Adrenal gland (tissue), 12 donors: ENCODE data around the gene SBF2. TPM values are rescaled to one million over a fixed set of nuclear protein-coding genes. Genes with fewer than 3 reads are reported as not detected.

ENCODE experiments used
- DNase-seq, 7 donors: peaks; one replicate each; pipeline ENCODE4 v3.0.0-alpha.2; 2019 to 2020
- H3K27ac ChIP-seq, 5 donors: fragments of 200-600 bp; sonication (generic) in 4 of 5; 1 replicate in 3 of 5; 2 replicates in 2 of 5; pipeline versions ENCODE4 v1.5.1 to v1.8.0; 2016 to 2020; ENCODE audit warnings: mild to moderate bottlenecking in 1 of 5
- H3K27me3 ChIP-seq: fragments of 200-600 bp; 2 replicates; pipeline ENCODE4 v1.8.0; 2021
- H3K36me3 ChIP-seq, 2 donors: fragments of 200-600 bp; replicated peaks in 1 of 2; 1 replicate in 1 of 2; 2 replicates in 1 of 2; pipeline versions ENCODE4 v1.5.1 to v1.8.0; 2018 to 2022
- H3K4me1 ChIP-seq, 2 donors: fragments of 200-600 bp; replicated peaks in 1 of 2; 1 replicate in 1 of 2; 2 replicates in 1 of 2; pipeline versions ENCODE4 v1.5.1 to v1.8.0; 2018 to 2021
- H3K4me3 ChIP-seq, 4 donors: fragments of 200-600 bp; sonication (generic) in 3 of 4; one replicate each; pipeline ENCODE4 v1.5.1; 2016 to 2018
- H3K9me3 ChIP-seq, 3 donors: fragments of 200-600 bp; sonication (generic) in 1 of 3; replicated peaks in 1 of 3; 1 replicate in 2 of 3; 2 replicates in 1 of 3; pipeline versions ENCODE4 v1.5.1 to v1.8.0; 2016 to 2021
- POLR2A ChIP-seq, 2 donors: fragments of 450-650 bp; IDR thresholded peaks; one replicate each; pipeline ENCODE4 v1.6.1; 2017; ENCODE audit warnings: antibody characterized with exemption in 2 of 2, mild to moderate bottlenecking in 2 of 2, moderate library complexity in 1 of 2
- WGBS, 4 donors: extraction: QIAGEN DNeasy Blood & Tissue Kit in 2 of 4; methylation state at CpG; one replicate each; pipeline versions ENCODE4 v1.1.5 to v1.1.7; 2013 to 2017; 5-methylcytosine and 5-hydroxymethylcytosine counted together
- intact Hi-C, 2 donors: fragments of 100-400 bp; cut with DNase I; formaldehyde crosslinking; loops; one replicate each; pipeline versions ENCODE4 v1.14.1 to v1.15.0; 2022 to 2023
- polyA plus RNA-seq, 3 donors: library from polyadenylated mRNA; stranded (reverse); fragments of 200-250 nt in 2 of 3; fragments of 350-450 nt in 1 of 3; fragmentation: Illumina TruSeq in 1 of 3; extraction: RNeasy Lipid Tissue Mini Kit (QIAGEN cat#74804) in 1 of 3; gene quantifications; one replicate each; pipeline ENCODE4 v1.2.3, GENCODE V29; 2013 to 2014
- total RNA-seq, 9 donors: library from RNA; depleted of rRNA in 4 of 9; stranded (reverse); fragments of >200 nt in 4 of 9; fragments of 120-200 nt in 1 of 9; fragmentation: NEBNext Ultra II Directional in 1 of 9; extraction: Animal tissue kit (Norgen Biotek cat#: 25700) in 1 of 9; gene quantifications; one replicate each; pipeline versions ENCODE4 v1.1.0 to v1.2.4, GENCODE V29; 2013 to 2023
- TF ChIP-seq, protein P1 (sequence below), 6 experiments: fragments of 450-650 bp in 4 of 6; fragments of 200-600 bp in 2 of 6; sonication (generic) in 1 of 6; IDR thresholded peaks; 1 replicate in 5 of 6; 2 replicates in 1 of 6; pipeline versions ENCODE4 v1.5.1 to v1.8.0; 2016 to 2021; ENCODE audit warnings: antibody characterized with exemption in 6 of 6, mild to moderate bottlenecking in 2 of 6, moderate library complexity in 1 of 6
- donor health status: healthy with polysubstance abuse.
- donor health status: Bipolar disorder and iron deficiency.
- donor health status: DM: yes; HTN: yes; CAD: no.
- donor health status: DM: no; HTN: no; CAD: no.
- donor health status: DM: no; HTN: no; CAD: no.
- donor health status: DM: yes; HTN: yes; CAD: no.

The SBF2 gene
- total and polyA plus RNA-seq, 12 donors, result 12.5 to 66.7 (median 38.0) TPM

GRCh38 chr11:10012068-10012467, 282.0 kb downstream of the SBF2 start:
- 93 to 98% (median 95%) methylated on average over 3 of the region's 3 CpGs for WGBS, 4 donors
- Histone ChIP-seq H3K27ac (no peak overlapping the region), H3K36me3 (no peaks in the 10 kb centered on the region), H3K27me3 (no peaks in the 10 kb centered on the region), H3K4me3 (no peak overlapping the region), H3K4me1 (no peaks in the 10 kb centered on the region), H3K9me3 (peaks cover 0 to 5% (median 0%) of the 10 kb centered on the region in 3 donors)
- intact Hi-C loops, result no loop called here
- DNase-seq, result no peak
- TF ChIP-seq, protein P1, sequence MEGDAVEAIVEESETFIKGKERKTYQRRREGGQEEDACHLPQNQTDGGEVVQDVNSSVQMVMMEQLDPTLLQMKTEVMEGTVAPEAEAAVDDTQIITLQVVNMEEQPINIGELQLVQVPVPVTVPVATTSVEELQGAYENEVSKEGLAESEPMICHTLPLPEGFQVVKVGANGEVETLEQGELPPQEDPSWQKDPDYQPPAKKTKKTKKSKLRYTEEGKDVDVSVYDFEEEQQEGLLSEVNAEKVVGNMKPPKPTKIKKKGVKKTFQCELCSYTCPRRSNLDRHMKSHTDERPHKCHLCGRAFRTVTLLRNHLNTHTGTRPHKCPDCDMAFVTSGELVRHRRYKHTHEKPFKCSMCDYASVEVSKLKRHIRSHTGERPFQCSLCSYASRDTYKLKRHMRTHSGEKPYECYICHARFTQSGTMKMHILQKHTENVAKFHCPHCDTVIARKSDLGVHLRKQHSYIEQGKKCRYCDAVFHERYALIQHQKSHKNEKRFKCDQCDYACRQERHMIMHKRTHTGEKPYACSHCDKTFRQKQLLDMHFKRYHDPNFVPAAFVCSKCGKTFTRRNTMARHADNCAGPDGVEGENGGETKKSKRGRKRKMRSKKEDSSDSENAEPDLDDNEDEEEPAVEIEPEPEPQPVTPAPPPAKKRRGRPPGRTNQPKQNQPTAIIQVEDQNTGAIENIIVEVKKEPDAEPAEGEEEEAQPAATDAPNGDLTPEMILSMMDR (IDR thresholded peaks at IDR 0.05), result no peak
- TF ChIP-seq POLR2A (IDR thresholded peaks at IDR 0.05), result no peak

DNA sequence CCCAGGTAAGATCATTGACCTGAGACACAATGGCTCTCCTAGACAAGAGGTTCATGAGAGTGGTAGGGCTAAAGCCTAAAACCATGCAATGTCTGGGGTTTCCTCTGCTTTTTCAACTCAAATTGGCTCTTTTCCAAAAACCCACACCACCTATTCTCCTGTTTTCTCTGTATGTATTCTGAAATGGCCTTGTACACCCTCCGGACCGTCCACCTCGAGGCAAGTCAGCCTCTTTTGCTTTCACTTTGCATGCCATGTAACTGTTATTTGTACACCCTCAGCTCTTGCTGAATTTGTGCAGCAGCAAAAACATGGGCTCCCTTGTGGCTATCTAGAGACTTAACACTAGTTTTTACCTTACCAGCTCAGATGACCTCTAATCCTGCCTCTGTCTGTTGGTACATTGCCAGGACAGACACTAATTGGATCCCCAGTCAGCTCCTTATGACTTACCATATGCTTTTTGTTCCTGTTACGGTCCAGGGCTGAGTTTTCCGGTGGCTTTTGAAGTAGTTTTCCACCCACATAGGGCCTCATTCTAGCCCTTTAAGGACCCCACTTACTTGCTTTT, 288.0 kb downstream of the SBF2 start:
- Histone ChIP-seq H3K9me3 (no peaks in the 10 kb centered on the region), H3K27ac (no peak overlapping the region), H3K36me3 (no peaks in the 10 kb centered on the region), H3K27me3 (no peaks in the 10 kb centered on the region), H3K4me3 (no peak overlapping the region), H3K4me1 (no peaks in the 10 kb centered on the region)
- 64 to 84% (median 73%) methylated on average over 5 of the region's 5 CpGs for WGBS, 4 donors
- peak in 1 of 7 donors; percentile 20 for DNase-seq
- TF ChIP-seq, protein P1 (IDR thresholded peaks at IDR 0.05), result no peak
- TF ChIP-seq POLR2A (IDR thresholded peaks at IDR 0.05), result no peak
- intact Hi-C loops, result no loop called here

- H3K4me3 ChIP-seq, result no peak overlapping the region
- no peaks in the 10 kb centered on the region for H3K9me3 ChIP-seq
- no peaks in the 10 kb centered on the region for H3K36me3 ChIP-seq
- 93 to 100% (median 95%) methylated on average over 1 of the region's 1 CpG for WGBS, 4 donors
- H3K27ac ChIP-seq, result no peak overlapping the region
- intact Hi-C loops, result no loop called here
- no peaks in the 10 kb centered on the region for H3K4me1 ChIP-seq
- H3K27me3 ChIP-seq, result no peaks in the 10 kb centered on the region
- TF ChIP-seq, protein P1 (IDR thresholded peaks at IDR 0.05), result no peak
- no peak for TF ChIP-seq POLR2A (IDR thresholded peaks at IDR 0.05)
- DNase-seq, result no peak
These were observed 289.4 kb downstream of the SBF2 start for GRCh38 chr11:10004526-10005113.

GRCh38 chr11:10002221-10002620, 291.8 kb downstream of the SBF2 start:
- intact Hi-C loops, result no loop called here
- H3K4me3 ChIP-seq, result no peak overlapping the region
- H3K27me3 ChIP-seq, result no peaks in the 10 kb centered on the region
- no peaks in the 10 kb centered on the region for H3K36me3 ChIP-seq
- H3K4me1 ChIP-seq, result no peaks in the 10 kb centered on the region
- no peak overlapping the region for H3K27ac ChIP-seq
- no peak for DNase-seq
- TF ChIP-seq POLR2A (IDR thresholded peaks at IDR 0.05), result no peak
- TF ChIP-seq, protein P1 (IDR thresholded peaks at IDR 0.05), result no peak
- no peaks in the 10 kb centered on the region for H3K9me3 ChIP-seq
- 88 to 96% (median 93%) methylated on average over 1 of the region's 1 CpG for WGBS, 4 donors
